AG04450 (cell line): ENCODE data around the gene LEFTY1. TPM values are rescaled to one million over a fixed set of nuclear protein-coding genes. Genes with fewer than 3 reads are reported as not detected.
A peak's percentile ranks its signal among the peaks of the same experiment; 100 is the strongest.

Source experiments
- CTCF ChIA-PET: fragments of 300-600, 350-600 bp; formaldehyde crosslinking; extraction: SDS; loops from one replicate; lab custom pipeline; 2022; ENCODE audit warnings: antibody characterized with exemption, inconsistent platforms; lab: Charles Lee
- POLR2A ChIA-PET: fragments of 350-600 bp; formaldehyde crosslinking; extraction: SDS; loops from one replicate; lab custom pipeline; 2021; ENCODE audit warnings: antibody characterized with exemption, inconsistent platforms; lab: Yijun Ruan, JAX
- DNase-seq: peaks from one replicate; pipeline ENCODE4 v3.0.0-alpha.2; 2011; ENCODE audit warnings: low read depth, low spot score
- H3K27ac ChIP-seq: one replicate; pipeline ENCODE4 v1.5.1; 2012; ENCODE audit warnings: low read depth, low read length, control low read depth
- H3K27me3 ChIP-seq: one replicate; pipeline ENCODE4 v1.6.0; 2012; ENCODE audit warnings: low read length; ENCODE audit not compliant: control insufficient read depth, insufficient read depth
- H3K4me3 ChIP-seq: 2 replicates; pipeline ENCODE4 v1.5.1; 2011; ENCODE audit warnings: mild to moderate bottlenecking, low read depth, low read length, control low read depth
- H3K9me3 ChIP-seq: 2 replicates; pipeline ENCODE4 v1.5.1; 2012; ENCODE audit warnings: low read length; ENCODE audit not compliant: control insufficient read depth, insufficient read depth
- CTCF ChIP-seq: IDR thresholded peaks from 2 replicates; pipeline ENCODE4 v1.5.1; 2011; ENCODE audit warnings: low read depth, low read length, control low read depth, inconsistent platforms
- polyA plus RNA-seq: library from polyadenylated mRNA; depleted of rRNA; stranded (reverse); fragments of >200 nt; gene quantifications from 2 replicates; pipeline ENCODE4 v1.2.3, GENCODE V29; 2011

Gene LEFTY1
- polyA plus RNA-seq, 1 experiment: 0.05 TPM

GRCh38 chr1:225885336-225885735 lies 3.6 kb downstream of the LEFTY1 start:
- DNase-seq: no peak
- H3K27ac ChIP-seq: no peak overlapping the region
- no peaks in the 10 kb centered on the region; the same call in 1 of the 2 replicates for H3K9me3 ChIP-seq
- H3K27me3 ChIP-seq: no peaks in the 10 kb centered on the region
- CTCF ChIA-PET: interaction anchor here (0.6 to 2.3 kb wide), 2 partner anchors 26 to 40 kb away, joined by 3 to 11 read pairs; no protein-coding TSS in a partner anchor
- POLR2A ChIA-PET: no interaction called here
- TF ChIP-seq CTCF: no peak
- H3K4me3 ChIP-seq: no peak overlapping the region

- CTCF ChIA-PET: interaction anchor here (1.0 to 3.2 kb wide), 7 partner anchors 12 to 410 kb away, joined by 3 to 15 read pairs (median 5); partner anchors contain the start of gene SRP9
- no peak for DNase-seq
- H3K9me3 ChIP-seq: no peaks in the 10 kb centered on the region; the same call in 1 of the 2 replicates
- no peak for TF ChIP-seq CTCF
- POLR2A ChIA-PET: interaction anchor here (1.2 kb wide), 1 partner anchor 116 kb away, joined by 4 read pairs; no protein-coding TSS in a partner anchor
- H3K27me3 ChIP-seq: no peaks in the 10 kb centered on the region
- H3K27ac ChIP-seq: no peak overlapping the region
- H3K4me3 ChIP-seq: no peak overlapping the region
Observed at GRCh38 chr1:225883616-225884265, 5.2 kb downstream of the LEFTY1 start.

GRCh38 chr1:225882694-225883615 lies 6.0 kb downstream of the LEFTY1 start:
- peak overlapping the region; percentile 31 for H3K27ac ChIP-seq
- POLR2A ChIA-PET: interaction anchor here (0.6 to 2.0 kb wide), 12 partner anchors 12 to 183 kb away, joined by 3 to 7 read pairs (median 3); partner anchors contain the start of genes PYCR2 and SRP9
- CTCF ChIA-PET: interaction anchor here (0.8 to 3.2 kb wide), 13 partner anchors 11 to 410 kb away, joined by 3 to 15 read pairs (median 4); partner anchors contain the start of gene SRP9
- no peak for TF ChIP-seq CTCF
- no peak for DNase-seq
- H3K27me3 ChIP-seq: no peaks in the 10 kb centered on the region
- H3K9me3 ChIP-seq: no peaks in the 10 kb centered on the region; the same call in 1 of the 2 replicates
- H3K4me3 ChIP-seq: peak overlapping the region; percentile 89

GRCh38 chr1:225881959-225882693 lies 6.8 kb downstream of the LEFTY1 start, which contains the start of gene TMEM63A:
Gene TMEM63A, minus strand, starts transcription at chr1:225882380. Its CDS starts 4,800 bp downstream, at chr1:225877580.
- Histone ChIP-seq H3K27me3 (no peaks in the 10 kb centered on the region), H3K4me3 (peak within 1 kb of the TSS; percentile 89), H3K9me3 (no peaks in the 10 kb centered on the region; the same call in 1 of the 2 replicates), H3K27ac (peak within 1 kb of the TSS; percentile 31)
- ChIA-PET CTCF (interaction anchor here (0.6 to 3.2 kb wide), 14 partner anchors 10 to 409 kb away, joined by 3 to 15 read pairs (median 4); partner anchors contain the start of gene SRP9), POLR2A (interaction anchor here (0.6 to 2.0 kb wide), 12 partner anchors 11 to 182 kb away, joined by 3 to 7 read pairs (median 3); partner anchors contain the start of genes PYCR2 and SRP9)
- peak; percentile 52 for DNase-seq
- peak; percentile 19; the same call in 1 of the 2 replicates for TF ChIP-seq CTCF
